DMS114 treated with DMSO at 0.1 percent for 48 hours (cell line): ENCODE measurements around the gene KANTR.

Experiments used
- DNase-seq: peaks from one replicate; lab custom pipeline; 2025; ENCODE audit not compliant: unreplicated experiment; lab: John Stamatoyannopoulos, UW

KANTR gene, protein sequence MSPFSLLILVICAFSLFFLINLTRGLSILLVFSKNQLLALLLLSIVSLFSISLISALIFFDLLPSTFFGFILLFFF

DNA sequence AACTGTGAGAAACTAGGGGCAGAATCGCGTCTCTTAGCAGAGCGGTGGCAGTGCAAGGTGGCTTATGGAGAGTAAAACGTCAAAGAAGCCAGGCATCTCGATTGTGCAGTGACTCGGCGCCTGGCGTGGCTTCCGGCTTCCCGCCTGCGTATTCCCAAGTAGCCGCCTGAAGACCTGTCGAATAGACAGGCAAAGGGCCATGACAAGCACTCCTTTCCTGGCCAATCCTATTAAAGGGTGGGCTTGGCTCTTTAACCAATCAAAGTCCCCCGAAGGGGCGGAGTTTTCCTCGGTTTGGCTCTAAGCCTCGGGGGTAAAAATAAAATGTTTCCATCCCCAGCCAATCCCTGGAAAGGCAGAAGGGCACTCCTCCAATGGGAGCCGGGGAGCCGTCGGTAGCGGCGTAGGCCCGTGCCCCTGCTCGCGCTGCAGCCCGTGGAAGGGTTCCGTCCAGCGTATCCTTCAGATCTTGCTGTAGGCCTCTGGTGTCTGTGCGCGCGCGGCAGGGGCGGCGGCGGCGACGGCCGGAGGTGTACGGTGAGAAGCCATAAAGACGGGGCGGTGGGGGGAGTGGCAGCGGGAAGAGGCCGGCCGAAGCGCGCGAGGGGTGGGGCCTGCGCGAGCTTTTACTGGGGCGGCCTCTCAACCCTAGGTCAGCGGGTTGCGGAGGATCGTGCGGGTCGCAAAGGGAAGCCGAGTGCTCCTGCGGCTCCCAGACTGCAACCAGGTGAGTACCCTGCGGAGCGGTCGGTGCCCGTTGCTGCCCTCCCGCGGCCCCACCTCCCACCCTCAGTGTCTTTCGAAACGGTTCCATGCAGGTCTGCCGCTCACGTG is at the start of gene KANTR:
Gene KANTR, plus strand, starts transcription at position 395 of the 834 bp plus-strand sequence. CDS start 30,131 bp downstream, outside the sequence.
- DNase-seq: peak; percentile 92

DNA sequence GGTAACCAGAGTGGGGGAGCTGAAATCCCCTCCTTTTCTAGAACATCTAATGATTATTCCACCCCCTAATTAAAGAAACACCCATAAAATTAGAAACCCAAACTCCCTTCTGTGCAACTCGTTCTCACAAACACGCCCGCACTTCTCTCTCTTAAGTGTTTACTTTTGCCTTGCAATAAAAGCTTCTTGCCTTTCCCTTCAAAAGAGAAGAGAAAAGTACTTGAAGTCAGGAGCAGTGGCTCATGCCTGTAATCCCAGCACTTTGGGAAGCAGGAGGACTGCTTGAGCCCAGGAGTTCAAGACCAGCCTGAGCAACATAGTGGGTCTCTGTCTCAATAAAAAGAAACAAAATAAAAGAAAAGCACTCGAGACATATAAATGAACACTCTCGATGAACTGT is 48.9 kb upstream of the KANTR start:
- DNase-seq: no peak

DNA sequence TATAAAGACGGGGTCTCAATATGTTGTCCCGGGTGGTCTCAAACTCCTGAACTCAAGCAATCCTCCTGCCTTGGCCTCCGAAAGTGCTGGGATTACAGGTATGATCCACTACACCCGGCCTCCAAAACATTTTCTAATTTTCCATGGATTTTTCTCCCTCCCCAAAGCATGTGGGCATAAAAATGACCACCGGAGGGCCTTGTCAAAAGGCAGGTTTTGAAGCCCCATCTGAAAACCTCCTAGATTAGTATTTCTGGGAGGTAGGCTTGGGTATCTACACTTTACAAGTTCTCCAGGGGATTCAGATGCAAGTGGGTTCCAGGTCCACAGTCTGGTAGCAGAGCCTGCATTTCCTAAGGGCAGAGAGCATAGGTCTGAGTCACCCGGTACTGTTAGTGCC is 46.7 kb upstream of the KANTR start:
- no peak for DNase-seq

DNA sequence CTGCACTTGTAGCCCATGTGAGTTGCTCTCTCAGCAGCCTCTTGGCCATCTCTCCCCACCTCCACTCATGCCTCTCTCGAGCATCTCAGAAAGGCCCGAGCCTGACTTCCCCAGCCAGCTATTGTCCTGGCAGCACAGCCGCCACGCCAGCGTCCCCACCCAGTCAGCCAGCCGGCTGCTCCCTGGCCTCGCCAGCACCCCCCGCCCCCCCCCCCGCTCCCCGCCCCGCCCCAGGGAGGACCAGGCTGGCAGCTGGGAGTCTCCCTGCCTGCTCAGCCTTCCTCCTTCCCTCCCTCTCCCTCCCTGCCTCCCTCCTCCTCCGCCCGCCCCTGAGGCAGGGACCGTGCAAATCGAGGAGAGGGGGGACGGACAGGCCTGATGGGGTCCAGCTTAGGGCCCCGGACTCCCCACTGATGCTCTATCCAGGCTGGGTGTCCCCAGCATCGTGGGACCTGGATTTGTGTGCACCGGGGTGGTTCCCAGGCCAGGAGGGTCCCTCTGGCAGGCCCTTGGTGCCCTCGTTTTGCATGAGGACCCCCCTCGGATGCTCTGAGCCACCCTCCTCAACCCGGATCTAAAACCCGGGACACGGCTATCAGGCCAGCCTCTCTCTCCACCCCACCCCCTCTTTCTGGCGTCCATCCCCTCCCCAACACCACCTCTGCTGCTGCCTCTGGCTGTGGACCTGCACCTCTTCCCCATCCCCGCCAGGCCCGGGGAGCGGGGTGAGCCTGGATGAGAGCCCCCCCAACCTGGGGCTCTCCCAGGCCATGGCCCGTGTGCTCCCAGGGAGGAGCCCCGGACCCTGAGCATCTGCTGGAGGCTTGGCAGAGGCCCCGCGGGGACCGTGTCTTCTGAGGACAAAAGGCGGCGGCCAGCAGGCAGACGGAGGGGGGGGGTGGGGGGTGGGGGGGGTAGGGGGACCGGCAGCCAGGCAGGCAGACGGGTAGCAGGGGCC is 45.5 kb upstream of the KANTR start, which contains the start of gene GPR173:
Gene GPR173, plus strand, starts transcription at position 621 of the 958 bp plus-strand sequence. CDS start 27,833 bp downstream, outside the sequence.
- DNase-seq: peak; percentile 11

DNA sequence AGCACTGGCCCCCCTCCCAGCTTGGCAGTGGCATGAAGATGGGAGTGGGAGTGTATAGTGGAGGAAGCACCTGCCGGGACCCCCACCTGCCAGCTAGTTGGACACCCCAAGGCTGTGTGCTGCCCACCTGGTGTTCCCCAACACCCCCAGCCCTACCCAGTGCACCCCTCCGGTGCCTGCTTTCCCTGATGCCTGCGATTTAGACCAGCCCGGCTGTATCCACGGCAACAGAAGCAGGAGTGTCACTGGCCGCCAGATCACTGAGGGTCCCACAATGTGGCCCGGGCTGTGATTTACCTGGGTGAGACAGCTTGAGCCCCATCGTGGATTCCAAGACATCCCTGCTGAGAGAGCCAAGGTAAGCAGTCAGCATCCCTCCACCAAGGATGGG is 44.8 kb upstream of the KANTR start:
- DNase-seq: no peak

DNA sequence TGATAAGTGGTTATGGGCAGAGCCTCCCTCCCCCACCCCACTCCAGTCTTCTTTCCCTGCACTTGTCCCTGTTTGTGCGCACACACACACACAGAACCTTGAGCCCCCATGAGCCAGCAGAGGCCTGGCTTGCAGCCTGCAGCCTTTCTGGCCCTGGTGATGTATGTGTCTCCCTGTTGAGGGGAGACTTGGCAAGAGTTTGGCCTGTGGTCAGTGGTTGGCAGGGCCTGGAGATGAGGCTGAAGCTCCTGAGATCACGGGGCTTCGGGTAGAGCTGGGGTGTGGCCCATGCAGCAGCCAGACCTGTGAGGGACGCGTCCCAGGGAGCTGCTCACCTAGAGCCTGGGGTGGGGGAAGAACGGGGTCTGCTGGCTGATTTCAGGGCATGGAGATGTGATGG is 43.1 kb upstream of the KANTR start:
- no peak for DNase-seq

DNA sequence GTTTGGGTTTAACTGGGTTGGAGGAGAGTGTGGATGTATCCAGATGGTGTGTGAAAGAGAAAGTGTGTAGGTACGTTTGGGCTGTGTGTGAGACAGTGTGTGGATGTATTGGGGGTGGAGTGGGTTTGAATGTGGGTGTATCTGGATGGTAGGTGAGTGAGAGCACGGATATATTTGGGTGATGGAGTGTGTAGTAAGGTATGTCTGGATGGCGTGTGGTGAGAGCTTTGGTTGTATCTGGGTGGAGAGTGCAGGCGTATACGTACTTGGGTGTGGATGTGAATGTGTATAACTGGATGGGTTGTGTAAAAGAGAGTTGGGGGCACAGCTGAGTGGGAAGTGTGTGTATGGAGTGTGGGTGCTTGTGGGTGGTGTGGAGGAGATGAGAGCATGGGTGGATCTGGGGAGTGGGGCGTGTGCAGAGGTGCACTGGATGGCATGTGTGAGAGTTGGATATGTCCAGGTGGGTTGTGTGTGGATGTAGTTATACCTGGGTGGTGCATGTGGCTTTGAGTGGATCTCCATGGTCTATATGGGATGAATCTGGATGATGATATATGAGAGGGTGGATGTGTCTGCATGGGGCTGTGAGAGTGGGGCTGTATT is 38.6 kb upstream of the KANTR start:
- no peak for DNase-seq

DNA sequence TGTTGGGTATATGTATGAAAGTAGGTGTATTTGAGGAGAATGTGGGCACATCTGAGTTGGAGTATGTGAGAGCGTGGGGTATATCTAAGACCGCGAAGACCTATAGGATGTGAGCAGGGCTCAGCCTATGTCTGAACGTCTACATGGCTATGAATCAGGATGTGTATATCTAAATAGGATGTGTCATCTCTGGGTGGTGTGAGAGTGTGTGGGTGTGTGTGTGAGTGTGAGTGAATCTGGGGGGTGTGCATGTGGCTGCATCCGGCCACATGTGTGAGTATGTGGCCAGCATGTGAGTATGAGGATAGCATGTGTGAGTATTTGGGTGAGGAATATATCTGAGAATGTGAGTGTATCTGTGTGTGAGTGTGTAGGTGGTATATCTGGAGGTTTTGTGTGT is 37.6 kb upstream of the KANTR start:
- no peak for DNase-seq

DNA sequence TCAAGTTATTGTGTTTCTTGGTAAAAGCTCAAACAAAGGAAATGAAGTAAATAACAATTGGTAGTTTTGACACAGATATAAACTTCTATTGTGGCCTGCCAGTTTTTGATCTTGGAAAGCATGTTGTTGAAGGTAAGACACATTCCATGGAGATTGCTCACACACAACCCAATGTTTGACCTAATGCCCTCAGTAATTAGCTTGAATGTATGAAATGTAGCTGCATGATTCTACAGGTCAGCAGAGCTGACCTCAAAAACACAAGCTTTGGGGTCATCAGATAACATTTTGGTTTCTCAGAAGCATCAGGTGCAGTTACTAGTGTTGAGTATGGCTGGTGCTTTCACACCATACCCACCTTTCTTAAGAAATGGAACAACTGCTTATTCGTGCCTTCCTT is 28.8 kb upstream of the KANTR start:
- no peak for DNase-seq

DNA sequence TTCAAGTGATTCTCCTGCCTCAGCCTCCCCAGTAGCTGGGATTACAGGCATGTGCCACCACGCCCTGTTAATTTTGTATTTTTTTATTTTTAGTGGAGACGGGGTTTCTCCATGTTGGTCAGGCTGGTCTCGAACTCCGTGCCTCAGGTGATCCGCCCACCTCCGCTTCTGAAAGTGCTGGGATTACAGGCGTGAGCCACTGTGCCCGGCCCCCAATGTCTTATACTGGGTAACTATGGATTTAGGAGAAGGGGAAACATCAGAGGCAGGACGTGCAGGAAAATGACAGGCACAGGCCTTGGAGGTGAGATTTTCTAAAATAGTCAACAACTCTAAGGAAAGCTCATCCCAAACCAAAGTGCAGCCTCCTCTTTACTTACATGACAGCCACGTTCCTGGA is 22.9 kb upstream of the KANTR start:
- DNase-seq: no peak

DNA sequence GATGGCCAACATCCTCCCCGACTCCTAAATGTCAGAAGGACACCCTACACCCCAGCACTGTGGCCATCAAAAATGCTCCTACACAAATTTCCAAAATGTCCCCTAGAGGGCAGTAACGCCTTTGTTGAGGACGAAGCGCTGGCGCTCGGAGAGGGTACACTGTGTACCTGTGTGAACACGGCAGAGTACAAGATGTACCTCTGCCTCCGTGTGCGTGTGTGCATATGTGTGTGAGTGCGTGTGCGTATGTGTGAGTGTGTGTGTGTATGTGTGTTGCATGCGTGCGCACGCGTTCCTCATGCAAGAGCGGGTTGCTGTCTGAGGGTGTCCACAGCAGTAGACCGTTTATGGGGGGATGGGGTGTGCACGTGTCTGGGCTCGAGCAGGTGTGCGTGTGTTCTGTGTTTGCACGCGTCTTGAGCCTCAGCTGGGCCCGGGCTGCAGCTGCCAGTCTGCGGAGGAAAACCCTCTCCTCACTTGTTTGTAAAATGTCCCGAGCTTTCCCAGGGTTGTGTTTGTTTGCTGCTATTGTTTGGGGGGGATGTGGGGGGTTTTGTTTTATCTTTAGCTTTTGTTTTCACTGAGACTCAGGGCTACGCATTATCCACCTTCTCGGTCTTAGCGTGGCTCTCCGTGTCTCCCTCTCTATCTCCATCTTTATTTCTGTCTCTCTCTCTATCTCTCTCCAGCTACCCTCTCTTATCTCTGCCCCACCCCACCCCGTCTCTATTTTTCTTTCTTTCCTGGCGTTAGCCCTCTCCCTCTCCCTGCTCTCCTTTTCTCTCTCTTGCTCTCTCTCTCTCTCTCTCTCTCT is 22.1 kb upstream of the KANTR start:
- peak; percentile 45 for DNase-seq

DNA sequence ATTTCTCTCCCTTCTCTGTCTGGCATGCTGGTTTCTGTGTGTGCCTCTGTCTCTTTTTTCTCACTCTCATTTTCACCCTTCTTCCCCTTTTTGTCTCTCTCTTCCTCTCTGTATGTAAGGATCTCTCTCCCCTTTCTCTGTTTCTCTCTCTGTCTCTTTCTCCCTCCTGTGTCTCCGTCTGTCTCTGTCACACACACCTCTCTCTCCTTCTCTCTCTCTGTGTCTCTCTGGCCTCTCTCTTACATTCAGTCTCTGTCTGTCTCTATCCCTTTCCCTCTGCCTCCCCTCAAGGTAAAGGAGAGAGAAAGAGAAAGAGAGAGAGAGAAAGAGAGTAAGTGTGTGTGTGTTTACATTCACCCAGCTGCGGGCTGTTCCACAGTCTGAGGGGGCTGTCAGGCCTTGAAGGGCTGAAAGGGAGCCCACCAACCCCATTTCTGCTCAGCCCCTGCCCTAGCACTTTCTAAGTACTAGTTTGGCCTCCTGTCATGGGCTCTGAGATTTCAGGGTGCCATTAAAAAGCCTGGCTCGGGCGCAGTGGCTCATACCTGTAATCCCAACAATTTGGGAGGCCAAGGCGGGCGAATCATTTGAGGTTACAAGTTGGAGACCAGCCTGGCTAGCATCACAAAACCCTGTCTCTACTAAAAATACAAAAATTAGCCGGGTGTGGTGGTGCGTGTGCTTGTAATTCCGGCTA is 21.4 kb upstream of the KANTR start:
- DNase-seq: no peak

DNA sequence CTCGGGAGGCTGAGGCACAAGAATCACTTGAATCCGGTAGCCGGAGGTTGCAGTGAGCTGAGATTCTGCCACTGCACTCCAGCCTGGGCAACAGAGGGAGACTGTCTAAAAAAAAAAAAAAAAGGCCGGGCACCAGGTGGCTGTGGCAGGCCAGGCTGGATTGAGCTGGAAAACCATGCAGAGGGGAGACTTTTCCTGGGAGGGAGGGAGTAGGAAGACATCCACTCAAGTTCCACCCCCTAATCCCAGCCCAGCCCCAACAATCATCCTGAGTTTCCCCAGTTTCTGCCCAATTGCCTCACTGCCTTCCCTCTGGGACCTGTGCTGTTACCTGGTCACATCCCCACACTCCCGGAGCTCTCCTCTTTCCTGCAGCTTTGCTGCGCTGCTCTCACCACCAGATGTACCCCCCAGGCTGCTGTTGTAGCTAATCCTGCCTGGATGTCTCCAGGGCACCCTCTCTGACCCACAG is 20.8 kb upstream of the KANTR start:
- DNase-seq: no peak

DNA sequence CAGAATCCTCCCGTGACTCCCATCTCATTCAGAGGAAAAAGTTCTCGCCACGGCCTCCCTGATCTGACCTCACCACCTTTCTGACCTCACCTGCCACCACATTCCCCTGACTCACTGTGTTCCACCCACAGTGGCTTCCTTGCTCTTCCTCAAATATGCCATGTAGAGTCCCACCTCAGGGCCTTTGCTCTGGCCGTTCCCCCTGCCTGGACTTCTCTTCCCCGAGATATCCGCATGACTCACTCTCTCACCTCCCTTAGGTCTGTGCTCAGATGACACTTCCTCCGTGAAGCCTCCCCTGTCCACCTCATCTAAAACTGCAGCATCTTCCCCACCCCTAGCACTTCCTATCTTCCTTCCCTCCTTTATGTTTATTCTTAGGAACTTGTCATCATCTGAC is 18.9 kb upstream of the KANTR start:
- DNase-seq: no peak

DNA sequence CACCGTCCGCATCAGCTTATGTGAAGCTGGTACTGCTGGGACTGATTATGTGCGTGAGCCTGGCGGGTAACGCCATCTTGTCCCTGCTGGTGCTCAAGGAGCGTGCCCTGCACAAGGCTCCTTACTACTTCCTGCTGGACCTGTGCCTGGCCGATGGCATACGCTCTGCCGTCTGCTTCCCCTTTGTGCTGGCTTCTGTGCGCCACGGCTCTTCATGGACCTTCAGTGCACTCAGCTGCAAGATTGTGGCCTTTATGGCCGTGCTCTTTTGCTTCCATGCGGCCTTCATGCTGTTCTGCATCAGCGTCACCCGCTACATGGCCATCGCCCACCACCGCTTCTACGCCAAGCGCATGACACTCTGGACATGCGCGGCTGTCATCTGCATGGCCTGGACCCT is 17.3 kb upstream of the KANTR start:
- DNase-seq: no peak

DNA sequence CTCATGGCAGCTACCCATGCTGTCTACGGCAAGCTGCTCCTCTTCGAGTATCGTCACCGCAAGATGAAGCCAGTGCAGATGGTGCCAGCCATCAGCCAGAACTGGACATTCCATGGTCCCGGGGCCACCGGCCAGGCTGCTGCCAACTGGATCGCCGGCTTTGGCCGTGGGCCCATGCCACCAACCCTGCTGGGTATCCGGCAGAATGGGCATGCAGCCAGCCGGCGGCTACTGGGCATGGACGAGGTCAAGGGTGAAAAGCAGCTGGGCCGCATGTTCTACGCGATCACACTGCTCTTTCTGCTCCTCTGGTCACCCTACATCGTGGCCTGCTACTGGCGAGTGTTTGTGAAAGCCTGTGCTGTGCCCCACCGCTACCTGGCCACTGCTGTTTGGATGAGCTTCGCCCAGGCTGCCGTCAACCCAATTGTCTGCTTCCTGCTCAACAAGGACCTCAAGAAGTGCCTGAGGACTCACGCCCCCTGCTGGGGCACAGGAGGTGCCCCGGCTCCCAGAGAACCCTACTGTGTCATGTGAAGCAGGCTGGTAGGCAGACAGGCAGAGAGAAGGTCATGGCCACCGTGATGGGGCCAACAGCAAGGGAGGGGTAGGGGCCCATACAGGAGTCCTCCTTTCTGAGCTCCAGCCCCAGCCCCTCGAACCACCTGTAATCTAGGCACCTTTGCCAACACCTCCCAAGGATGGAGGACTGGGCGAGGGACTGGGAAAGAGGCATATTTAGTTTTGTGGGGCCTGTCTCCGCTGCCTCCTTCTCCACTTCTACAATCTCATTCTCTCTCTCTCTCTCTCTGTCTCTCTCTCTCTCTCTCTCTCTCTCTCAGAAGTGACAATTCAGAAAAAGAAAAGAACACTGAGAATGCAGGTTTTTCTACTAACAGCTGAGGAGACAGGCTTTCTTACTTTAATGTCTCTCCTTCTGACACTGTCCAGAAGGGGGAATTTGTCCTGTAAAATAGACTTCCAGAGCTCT is 16.4 kb upstream of the KANTR start:
- no peak for DNase-seq

DNA sequence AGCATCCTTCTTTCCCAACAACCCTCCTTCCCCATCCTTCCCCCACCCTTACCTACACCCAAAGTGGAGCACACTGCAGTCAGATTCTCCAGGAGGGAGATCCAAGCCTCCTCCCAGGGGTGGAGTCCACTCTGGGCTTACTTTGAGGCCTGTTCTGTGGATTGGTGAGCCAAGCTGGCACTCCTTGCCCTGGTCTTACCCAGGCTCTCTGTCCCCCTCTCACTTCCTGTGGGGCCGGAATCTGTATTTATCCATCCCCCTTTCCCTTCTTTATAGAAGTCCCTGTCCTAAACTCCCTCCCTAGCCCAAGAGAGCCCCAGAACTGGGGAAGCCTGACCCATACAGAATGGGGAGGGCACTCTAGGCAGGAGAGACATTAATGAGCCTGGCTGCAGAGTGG is 15.0 kb upstream of the KANTR start:
- DNase-seq: no peak
